Type B pancreatic cell (in vitro differentiated cells): Measurements from ENCODE around the gene CCDC112. TPM values are rescaled to one million over a fixed set of nuclear protein-coding genes. Genes with fewer than 3 reads are reported as not detected.
A peak's percentile ranks its signal among the peaks of the same experiment; 100 is the strongest.

Experiments used
- DNase-seq: peaks from one replicate; pipeline ENCODE4 v3.0.0; 2021; ENCODE audit warnings: mixed read lengths; ENCODE audit not compliant: unreplicated experiment; ENCODE audit errors: extremely low spot score
- H3K27ac Mint-ChIP-seq: 2 replicates; pipeline ENCODE4 v1.8.0; 2021; ENCODE audit warnings: mild to moderate bottlenecking, mixed read lengths
- H3K27me3 Mint-ChIP-seq: 2 replicates; pipeline ENCODE4 v1.8.0; 2021; ENCODE audit warnings: mixed read lengths
- H3K36me3 Mint-ChIP-seq: 2 replicates; pipeline ENCODE4 v1.8.0; 2021; ENCODE audit warnings: mixed read lengths
- H3K4me1 Mint-ChIP-seq: one replicate; pipeline ENCODE4 v1.8.0; 2021; ENCODE audit warnings: mixed read lengths; ENCODE audit not compliant: unreplicated experiment
- H3K4me3 Mint-ChIP-seq: 2 replicates; pipeline ENCODE4 v1.8.0; 2021; ENCODE audit warnings: mild to moderate bottlenecking, mixed read lengths
- H3K9me3 Mint-ChIP-seq: 2 replicates; pipeline ENCODE4 v1.8.0; 2021; ENCODE audit warnings: mixed read lengths
- CTCF ChIP-seq: fragments of 200-600 bp; sonication (generic); conservative IDR thresholded peaks from 2 replicates; pipeline ENCODE4 v1.5.0; 2021; ENCODE audit warnings: antibody characterized with exemption, mild to moderate bottlenecking
- total RNA-seq: library from RNA; stranded (reverse); gene quantifications from 2 replicates; pipeline ENCODE4 v1.2.1, GENCODE V29; 2021; ENCODE audit warnings: low replicate concordance

CCDC112 gene
- total RNA-seq, 1 donor from 2014 or later: 7.2 TPM

- H3K4me1 Mint-ChIP-seq: no peaks in the 10 kb centered on the region
- no peak overlapping the region for H3K4me3 Mint-ChIP-seq
- no peak for TF ChIP-seq CTCF
- no peaks in the 10 kb centered on the region for H3K36me3 Mint-ChIP-seq
- H3K9me3 Mint-ChIP-seq: no peaks in the 10 kb centered on the region
- peak overlapping the region; percentile 52 for H3K27ac Mint-ChIP-seq
- no peak for DNase-seq
- H3K27me3 Mint-ChIP-seq: peaks cover 20% of the 10 kb centered on the region
These were observed 9.6 kb upstream of the CCDC112 start for GRCh38 chr5:115306011-115306536.

GRCh38 chr5:115304496-115304895 lies 8.0 kb upstream of the CCDC112 start:
- no peak for TF ChIP-seq CTCF
- DNase-seq: no peak
- Mint-ChIP-seq H3K27ac (no peak overlapping the region), H3K9me3 (no peaks in the 10 kb centered on the region), H3K27me3 (peaks cover 15% of the 10 kb centered on the region), H3K36me3 (no peaks in the 10 kb centered on the region), H3K4me3 (no peak overlapping the region), H3K4me1 (no peaks in the 10 kb centered on the region)

- no peak for TF ChIP-seq CTCF
- H3K36me3 Mint-ChIP-seq: no peaks in the 10 kb centered on the region
- H3K4me1 Mint-ChIP-seq: no peaks in the 10 kb centered on the region
- H3K27ac Mint-ChIP-seq: no peak overlapping the region
- no peaks in the 10 kb centered on the region for H3K9me3 Mint-ChIP-seq
- peaks cover 12% of the 10 kb centered on the region for H3K27me3 Mint-ChIP-seq
- no peak for DNase-seq
- H3K4me3 Mint-ChIP-seq: peak overlapping the region; percentile 39
These were observed 2.4 kb upstream of the CCDC112 start for GRCh38 chr5:115298811-115299210.

- no peak for DNase-seq
- peak overlapping the region; percentile 59 for H3K4me3 Mint-ChIP-seq
- peaks cover 10% of the 10 kb centered on the region for H3K36me3 Mint-ChIP-seq
- TF ChIP-seq CTCF: no peak
- no peaks in the 10 kb centered on the region for H3K4me1 Mint-ChIP-seq
- peaks cover 8% of the 10 kb centered on the region for H3K27me3 Mint-ChIP-seq
- H3K27ac Mint-ChIP-seq: no peak overlapping the region
- H3K9me3 Mint-ChIP-seq: peaks cover 3% of the 10 kb centered on the region
These were observed 577 bp upstream of the CCDC112 start for GRCh38 chr5:115297031-115297430.

- DNase-seq: no peak
- Mint-ChIP-seq H3K4me1 (no peaks in the 10 kb centered on the region), H3K9me3 (peaks cover 7% of the 10 kb centered on the region), H3K4me3 (peak overlapping the region; percentile 99), H3K27me3 (peaks cover 8% of the 10 kb centered on the region), H3K27ac (peak overlapping the region; percentile 85), H3K36me3 (peaks cover 15% of the 10 kb centered on the region)
- TF ChIP-seq CTCF: no peak
These were observed 704 bp downstream of the CCDC112 start for GRCh38 chr5:115295777-115296123.

GRCh38 chr5:115291397-115291796 lies 5.1 kb downstream of the CCDC112 start:
- Mint-ChIP-seq H3K4me1 (no peaks in the 10 kb centered on the region), H3K27me3 (no peaks in the 10 kb centered on the region), H3K4me3 (no peak overlapping the region), H3K27ac (no peak overlapping the region), H3K9me3 (peaks cover 7% of the 10 kb centered on the region), H3K36me3 (peaks cover 15% of the 10 kb centered on the region)
- DNase-seq: no peak
- no peak for TF ChIP-seq CTCF
